HepG2 (cell line): Measurements from ENCODE around the gene AP2A2.

Experiments used
- EP300 ChIP-seq, 3 experiments: sonication (generic) in 1 of 3; formaldehyde crosslinking in 1 of 3; IDR thresholded peaks; 2 replicates each; pipeline versions ENCODE4 v1.5.1 to v1.6.1; 2011 to 2020; ENCODE audit warnings: low read depth in 2 of 3, low read length in 2 of 3, borderline replicate concordance in 1 of 3, improper control_type of control experiment in 1 of 3, mild to moderate bottlenecking in 1 of 3, missing genetic modification reagents in 1 of 3, moderate library complexity in 1 of 3
- EZH2 ChIP-seq: conservative IDR thresholded peaks from 2 replicates; pipeline ENCODE4 v1.6.1; 2012; ENCODE audit warnings: mild to moderate bottlenecking, low read depth, low read length, moderate library complexity
- POLR2A ChIP-seq, 2 experiments: IDR thresholded peaks; 2 replicates each; pipeline ENCODE4 v1.6.1; 2011; ENCODE audit warnings: low read depth in 2 of 2, low read length in 2 of 2, mild to moderate bottlenecking in 1 of 2, moderate library complexity in 1 of 2; ENCODE audit not compliant: insufficient read depth in 1 of 2
- RAD51 ChIP-seq: fragments of 450-650 bp; IDR thresholded peaks from 2 replicates; pipeline ENCODE4 v1.6.1; 2016; ENCODE audit warnings: borderline replicate concordance
- TCF12 ChIP-seq, 2 experiments: fragments of 450-650 bp in 1 of 2; sonication (generic) in 1 of 2; formaldehyde crosslinking in 1 of 2; IDR thresholded peaks; 2 replicates each; pipeline versions ENCODE4 v1.6.1 to v1.8.0; 2017 to 2022; ENCODE audit warnings: antibody characterized with exemption in 1 of 2, mild to moderate bottlenecking in 1 of 2, missing genetic modification reagents in 1 of 2, moderate library complexity in 1 of 2
- ZEB1 ChIP-seq: IDR thresholded peaks from 2 replicates; pipeline ENCODE4 v1.6.1; 2012; ENCODE audit warnings: mild to moderate bottlenecking, low read depth, inconsistent platforms; ENCODE audit not compliant: insufficient replicate concordance
- TF ChIP-seq, protein P1 (sequence below): sonication (generic); formaldehyde crosslinking; IDR thresholded peaks from 2 replicates; pipeline ENCODE4 v1.5.0; 2020; ENCODE audit warnings: mild to moderate bottlenecking, missing genetic modification reagents, moderate library complexity
- TF ChIP-seq, protein P2 (sequence below): sonication (generic); formaldehyde crosslinking; IDR thresholded peaks from 2 replicates; pipeline ENCODE4 v1.5.1; 2020; ENCODE audit warnings: mild to moderate bottlenecking, missing genetic modification reagents, moderate library complexity

DNA sequence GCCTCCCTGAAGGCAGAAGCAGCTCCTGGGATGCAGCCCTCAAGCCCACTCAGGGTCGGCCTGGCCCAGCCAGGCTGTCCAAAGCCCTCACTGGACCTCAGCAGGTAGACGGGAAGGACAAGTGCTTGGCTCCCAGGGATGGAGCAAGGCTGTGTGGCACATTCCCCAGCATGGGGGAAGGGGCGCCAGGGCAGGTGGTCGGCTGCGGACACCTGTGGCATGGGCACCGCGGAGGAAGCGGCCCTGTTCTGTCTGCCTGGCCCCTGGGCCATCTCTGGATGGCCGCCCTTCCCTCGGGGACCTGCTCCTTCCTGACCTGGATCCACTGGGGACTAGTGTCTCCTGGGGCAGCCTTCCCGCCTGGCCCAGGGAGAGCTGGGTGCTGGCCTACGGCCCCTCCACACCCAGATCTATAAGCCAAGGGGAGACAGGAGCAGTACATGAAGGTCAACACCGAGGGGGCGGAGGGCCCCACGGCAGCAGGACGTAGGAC lies 41.0 kb upstream of the AP2A2 start:
- TF ChIP-seq, protein P1, sequence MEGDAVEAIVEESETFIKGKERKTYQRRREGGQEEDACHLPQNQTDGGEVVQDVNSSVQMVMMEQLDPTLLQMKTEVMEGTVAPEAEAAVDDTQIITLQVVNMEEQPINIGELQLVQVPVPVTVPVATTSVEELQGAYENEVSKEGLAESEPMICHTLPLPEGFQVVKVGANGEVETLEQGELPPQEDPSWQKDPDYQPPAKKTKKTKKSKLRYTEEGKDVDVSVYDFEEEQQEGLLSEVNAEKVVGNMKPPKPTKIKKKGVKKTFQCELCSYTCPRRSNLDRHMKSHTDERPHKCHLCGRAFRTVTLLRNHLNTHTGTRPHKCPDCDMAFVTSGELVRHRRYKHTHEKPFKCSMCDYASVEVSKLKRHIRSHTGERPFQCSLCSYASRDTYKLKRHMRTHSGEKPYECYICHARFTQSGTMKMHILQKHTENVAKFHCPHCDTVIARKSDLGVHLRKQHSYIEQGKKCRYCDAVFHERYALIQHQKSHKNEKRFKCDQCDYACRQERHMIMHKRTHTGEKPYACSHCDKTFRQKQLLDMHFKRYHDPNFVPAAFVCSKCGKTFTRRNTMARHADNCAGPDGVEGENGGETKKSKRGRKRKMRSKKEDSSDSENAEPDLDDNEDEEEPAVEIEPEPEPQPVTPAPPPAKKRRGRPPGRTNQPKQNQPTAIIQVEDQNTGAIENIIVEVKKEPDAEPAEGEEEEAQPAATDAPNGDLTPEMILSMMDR (CRISPR knock-in tag), result no peak
- TF ChIP-seq RAD51 (no peak), POLR2A (IDR thresholded peaks at IDR 0.05; ENCODE audit: insufficient read depth in 1 of 2, low read depth in 2 of 2, low read length in 2 of 2) (no peak), ZEB1 (no peak), TCF12 (IDR thresholded peaks at IDR 0.05) (no peak), TCF12 (CRISPR knock-in tag; IDR thresholded peaks at IDR 0.05) (no peak), EZH2 (no peak), EP300 (IDR thresholded peaks at IDR 0.05; ENCODE audit: low read depth in 2 of 2, low read length in 2 of 2) (no peak), EP300 (CRISPR knock-in tag; IDR thresholded peaks at IDR 0.05; ENCODE audit: borderline replicate concordance) (no peak)
- TF ChIP-seq, protein P2, sequence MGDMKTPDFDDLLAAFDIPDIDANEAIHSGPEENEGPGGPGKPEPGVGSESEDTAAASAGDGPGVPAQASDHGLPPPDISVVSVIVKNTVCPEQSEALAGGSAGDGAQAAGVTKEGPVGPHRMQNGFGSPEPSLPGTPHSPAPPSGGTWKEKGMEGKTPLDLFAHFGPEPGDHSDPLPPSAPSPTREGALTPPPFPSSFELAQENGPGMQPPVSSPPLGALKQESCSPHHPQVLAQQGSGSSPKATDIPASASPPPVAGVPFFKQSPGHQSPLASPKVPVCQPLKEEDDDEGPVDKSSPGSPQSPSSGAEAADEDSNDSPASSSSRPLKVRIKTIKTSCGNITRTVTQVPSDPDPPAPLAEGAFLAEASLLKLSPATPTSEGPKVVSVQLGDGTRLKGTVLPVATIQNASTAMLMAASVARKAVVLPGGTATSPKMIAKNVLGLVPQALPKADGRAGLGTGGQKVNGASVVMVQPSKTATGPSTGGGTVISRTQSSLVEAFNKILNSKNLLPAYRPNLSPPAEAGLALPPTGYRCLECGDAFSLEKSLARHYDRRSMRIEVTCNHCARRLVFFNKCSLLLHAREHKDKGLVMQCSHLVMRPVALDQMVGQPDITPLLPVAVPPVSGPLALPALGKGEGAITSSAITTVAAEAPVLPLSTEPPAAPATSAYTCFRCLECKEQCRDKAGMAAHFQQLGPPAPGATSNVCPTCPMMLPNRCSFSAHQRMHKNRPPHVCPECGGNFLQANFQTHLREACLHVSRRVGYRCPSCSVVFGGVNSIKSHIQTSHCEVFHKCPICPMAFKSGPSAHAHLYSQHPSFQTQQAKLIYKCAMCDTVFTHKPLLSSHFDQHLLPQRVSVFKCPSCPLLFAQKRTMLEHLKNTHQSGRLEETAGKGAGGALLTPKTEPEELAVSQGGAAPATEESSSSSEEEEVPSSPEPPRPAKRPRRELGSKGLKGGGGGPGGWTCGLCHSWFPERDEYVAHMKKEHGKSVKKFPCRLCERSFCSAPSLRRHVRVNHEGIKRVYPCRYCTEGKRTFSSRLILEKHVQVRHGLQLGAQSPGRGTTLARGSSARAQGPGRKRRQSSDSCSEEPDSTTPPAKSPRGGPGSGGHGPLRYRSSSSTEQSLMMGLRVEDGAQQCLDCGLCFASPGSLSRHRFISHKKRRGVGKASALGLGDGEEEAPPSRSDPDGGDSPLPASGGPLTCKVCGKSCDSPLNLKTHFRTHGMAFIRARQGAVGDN (CRISPR knock-in tag), result no peak
